ENCODE measurements around the gene EIF1AD. TPM values are rescaled to one million over a fixed set of nuclear protein-coding genes. Genes with fewer than 3 reads are reported as not detected.
A peak's percentile ranks its signal among the peaks of the same experiment; 100 is the strongest.

Gene EIF1AD
- total and polyA plus RNA-seq, 2 of the 8 experiments (the other 6 are each of a cell fraction or from before 2014, with no cell fraction given), result 32.6 to 39.9 TPM

DNA sequence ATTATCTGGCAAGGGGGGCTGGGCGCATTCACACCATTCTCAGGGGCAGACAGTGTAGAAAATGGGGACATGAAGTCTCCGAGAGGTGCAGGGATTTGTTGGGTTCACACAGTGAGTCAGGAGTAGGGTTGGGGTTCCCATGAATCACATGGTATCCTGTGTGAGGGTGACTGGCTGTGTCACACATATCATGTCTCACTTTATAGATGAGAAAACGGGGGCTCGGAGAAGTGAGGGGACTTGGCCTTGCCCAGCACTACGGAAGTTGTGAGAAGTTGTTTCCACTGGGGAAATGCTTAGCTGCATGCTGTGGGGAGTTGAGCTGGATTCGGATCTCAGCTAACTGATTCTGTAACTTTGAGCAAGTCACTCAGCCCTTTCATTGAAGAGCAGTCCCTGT, 42.8 kb upstream of the EIF1AD start:
- CTCF ChIA-PET (ENCODE audit: partially characterized antibody), result interaction anchor here (0.6 to 5.7 kb wide), 29 partner anchors 8 to 466 kb away, joined by 3 to 39 read pairs (median 5); partner anchors contain the start of genes BANF1, CATSPER1, CCDC85B and EIF1AD
- Histone ChIP-seq H3K23ac (ENCODE audit: insufficient read length) (no peak overlapping the region), H3K9ac (replicated peaks in 1 of 4; ENCODE audit: extremely low read depth in 1 of 4, low read depth in 3 of 4, low read length in 3 of 4) (no peak overlapping the region), H3K4me2 (ENCODE audit: insufficient read depth in 1 of 2, low read depth in 2 of 2, low read length in 2 of 2) (0 out of 4 replicates have a peak overlapping the region, but pooled peaks of 1 of the 2 experiments have one; percentile 35), H3K9me3 (ENCODE audit: insufficient read depth in 2 of 2, low read depth in 1 of 2, low read length in 1 of 2) (peaks cover 0 to 10% of the 10 kb centered on the region in 2 experiments; a peak in 1 of 4 replicates), H3K36me3 (ENCODE audit: control insufficient read depth in 2 of 4, insufficient read depth in 4 of 4, low read length in 3 of 4) (peaks cover 0 to 17% (median 8%) of the 10 kb centered on the region in 4 experiments; a peak in 5 of 8 replicates), H2BK12ac (ENCODE audit: low read depth, low read length) (0 out of 2 replicates have a peak overlapping the region, but pooled peaks have one; percentile 60), H3K14ac (ENCODE audit: insufficient read length) (no peak overlapping the region), H4K91ac (replicated peaks; ENCODE audit: insufficient read length, low read length) (no peak overlapping the region), H3K79me1 (ENCODE audit: low read depth, low read length) (peaks cover 9% of the 10 kb centered on the region), H3K4me3 (ENCODE audit: extremely low read depth in 1 of 4, insufficient read depth in 2 of 4, low read depth in 3 of 4, low read length in 4 of 4) (no peak overlapping the region), H4K20me1 (replicated peaks in 1 of 2; ENCODE audit: control insufficient read depth in 1 of 2, insufficient read depth in 2 of 2, low read length in 2 of 2) (peaks cover 0 to 4% of the 10 kb centered on the region in 2 experiments), H2BK20ac (ENCODE audit: low read length) (no peak overlapping the region), H3K27me3 (replicated peaks in 1 of 4; ENCODE audit: control insufficient read depth in 3 of 4, extremely low read depth in 1 of 4, insufficient read depth in 3 of 4, low read length in 3 of 4) (no peaks in the 10 kb centered on the region), H2AK5ac (ENCODE audit: low read depth, low read length) (no peak overlapping the region), H2BK120ac (replicated peaks; ENCODE audit: low read depth, low read length) (no peak overlapping the region), H2BK15ac (ENCODE audit: low read length) (no peak overlapping the region), H3K18ac (ENCODE audit: extremely low read depth, low read length) (no peak overlapping the region), H4K5ac (ENCODE audit: insufficient read length, low read depth, low read length) (no peak overlapping the region), H3K4ac (replicated peaks; ENCODE audit: insufficient read length, low read depth, low read length) (no peak overlapping the region), H2BK5ac (ENCODE audit: low read depth, low read length) (no peak overlapping the region), H3K79me2 (ENCODE audit: control insufficient read depth in 1 of 2, insufficient read depth in 2 of 2, low read length in 2 of 2) (peaks cover 0 to 13% of the 10 kb centered on the region in 2 experiments; a peak in 1 of 4 replicates), H3K56ac (replicated peaks; ENCODE audit: insufficient read length, low read depth, low read length) (no peak overlapping the region), H3K27ac (ENCODE audit: low read depth, low read length) (no peak overlapping the region), H4K8ac (ENCODE audit: extremely low read depth, insufficient read depth, low read length) (no peak overlapping the region), H2AFZ (ENCODE audit: low read length) (no peak overlapping the region), H3K4me1 (replicated peaks in 1 of 4; ENCODE audit: control insufficient read depth in 3 of 4, insufficient read depth in 4 of 4, low read length in 3 of 4) (peaks cover 0 to 21% (median 14%) of the 10 kb centered on the region in 4 experiments; a peak in 6 of 7 replicates), H3K23me2 (ENCODE audit: low read depth, low read length) (peaks cover 6% of the 10 kb centered on the region; the same call in 1 of the 2 replicates)
- DNase-seq (ENCODE audit: low read depth in 1 of 2, low spot score in 2 of 2) (no peak), FAIRE-seq (no peak)
- WGBS, 2 experiments (ENCODE audit: extremely low coverage in 1 of 2, insufficient coverage in 1 of 2, insufficient read length in 1 of 2, insufficient replicate concordance in 2 of 2, low coverage in 1 of 2, low lambda C conversion rate in 2 of 2, missing lambda C conversion rate in 1 of 2), result 92% methylated on average over 6 of the region's 6 CpGs; no CpG with 5 or more reads in 1 of the 2 experiments
- POLR2A ChIA-PET (ENCODE audit: partially characterized antibody), result interaction anchor here (0.7 to 1.6 kb wide), 7 partner anchors 8 to 91 kb away, joined by 3 to 8 read pairs (median 3); partner anchors contain the start of gene CST6
- TF ChIP-seq, protein P1, sequence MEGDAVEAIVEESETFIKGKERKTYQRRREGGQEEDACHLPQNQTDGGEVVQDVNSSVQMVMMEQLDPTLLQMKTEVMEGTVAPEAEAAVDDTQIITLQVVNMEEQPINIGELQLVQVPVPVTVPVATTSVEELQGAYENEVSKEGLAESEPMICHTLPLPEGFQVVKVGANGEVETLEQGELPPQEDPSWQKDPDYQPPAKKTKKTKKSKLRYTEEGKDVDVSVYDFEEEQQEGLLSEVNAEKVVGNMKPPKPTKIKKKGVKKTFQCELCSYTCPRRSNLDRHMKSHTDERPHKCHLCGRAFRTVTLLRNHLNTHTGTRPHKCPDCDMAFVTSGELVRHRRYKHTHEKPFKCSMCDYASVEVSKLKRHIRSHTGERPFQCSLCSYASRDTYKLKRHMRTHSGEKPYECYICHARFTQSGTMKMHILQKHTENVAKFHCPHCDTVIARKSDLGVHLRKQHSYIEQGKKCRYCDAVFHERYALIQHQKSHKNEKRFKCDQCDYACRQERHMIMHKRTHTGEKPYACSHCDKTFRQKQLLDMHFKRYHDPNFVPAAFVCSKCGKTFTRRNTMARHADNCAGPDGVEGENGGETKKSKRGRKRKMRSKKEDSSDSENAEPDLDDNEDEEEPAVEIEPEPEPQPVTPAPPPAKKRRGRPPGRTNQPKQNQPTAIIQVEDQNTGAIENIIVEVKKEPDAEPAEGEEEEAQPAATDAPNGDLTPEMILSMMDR (IDR thresholded peaks at IDR 0.05; ENCODE audit: control extremely low read depth in 1 of 3, insufficient read depth in 1 of 3, low read depth in 1 of 3, low read length in 3 of 3), result no peak
- TF ChIP-seq TBP (IDR thresholded peaks at IDR 0.05; ENCODE audit: low read depth, low read length) (no peak), SAP30 (IDR thresholded peaks at IDR 0.05; ENCODE audit: insufficient read depth, insufficient replicate concordance, low read length) (no peak), SP2 (IDR thresholded peaks at IDR 0.05; ENCODE audit: low read length) (no peak), CBX8 (IDR thresholded peaks at IDR 0.05; ENCODE audit: borderline replicate concordance, low read depth, low read length) (no peak), MAFK (IDR thresholded peaks at IDR 0.05; ENCODE audit: low read depth, low read length) (no peak)
- TF ChIP-seq, protein P2, sequence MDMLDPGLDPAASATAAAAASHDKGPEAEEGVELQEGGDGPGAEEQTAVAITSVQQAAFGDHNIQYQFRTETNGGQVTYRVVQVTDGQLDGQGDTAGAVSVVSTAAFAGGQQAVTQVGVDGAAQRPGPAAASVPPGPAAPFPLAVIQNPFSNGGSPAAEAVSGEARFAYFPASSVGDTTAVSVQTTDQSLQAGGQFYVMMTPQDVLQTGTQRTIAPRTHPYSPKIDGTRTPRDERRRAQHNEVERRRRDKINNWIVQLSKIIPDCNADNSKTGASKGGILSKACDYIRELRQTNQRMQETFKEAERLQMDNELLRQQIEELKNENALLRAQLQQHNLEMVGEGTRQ (IDR thresholded peaks at IDR 0.05; ENCODE audit: low read length), result no peak
- TF ChIP-seq, protein P3, sequence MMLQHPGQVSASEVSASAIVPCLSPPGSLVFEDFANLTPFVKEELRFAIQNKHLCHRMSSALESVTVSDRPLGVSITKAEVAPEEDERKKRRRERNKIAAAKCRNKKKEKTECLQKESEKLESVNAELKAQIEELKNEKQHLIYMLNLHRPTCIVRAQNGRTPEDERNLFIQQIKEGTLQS (IDR thresholded peaks at IDR 0.05; ENCODE audit: insufficient read depth, low read depth, low read length), result no peak

Measured in H1 (cell line).